GM21360 (cell line): ENCODE measurements around the gene MAP3K20.
"Not testable (repeated sequence)": the region's sequence is repeated elsewhere in the genome, so short reads cannot be mapped to it uniquely, and the experiment has no call there.

ENCODE experiments used
- ATAC-seq: cut with Tn5 transposase; IDR thresholded peaks from one replicate; pipeline ENCODE4 v1.9.1; 2021; ENCODE audit warnings: mild to moderate bottlenecking, moderate library complexity; ENCODE audit not compliant: unreplicated experiment

Gene MAP3K20

GRCh38 chr2:173193925-173194324 is 118.3 kb downstream of the MAP3K20 start:
- ATAC-seq: no peak

GRCh38 chr2:173195100-173195499 is 119.5 kb downstream of the MAP3K20 start:
- ATAC-seq: no peak

GRCh38 chr2:173196080-173196479 is 120.4 kb downstream of the MAP3K20 start:
- ATAC-seq: no peak

GRCh38 chr2:173196638-173197037 is 121.0 kb downstream of the MAP3K20 start:
- no peak for ATAC-seq

GRCh38 chr2:173198327-173198726 is 122.7 kb downstream of the MAP3K20 start:
- ATAC-seq: no peak

GRCh38 chr2:173199294-173199693 is 123.6 kb downstream of the MAP3K20 start:
- ATAC-seq: no peak

GRCh38 chr2:173202570-173202969 is 126.9 kb downstream of the MAP3K20 start:
- no peak for ATAC-seq

- ATAC-seq: no peak
Observed at GRCh38 chr2:173204316-173204715, 128.7 kb downstream of the MAP3K20 start.

- ATAC-seq: no peak
Observed at GRCh38 chr2:173205375-173205774, 129.7 kb downstream of the MAP3K20 start.

- not testable (repeated sequence) for ATAC-seq
Observed at GRCh38 chr2:173207124-173207523, 131.5 kb downstream of the MAP3K20 start.

GRCh38 chr2:173210270-173211196 is 134.9 kb downstream of the MAP3K20 start:
- ATAC-seq: no peak

- no peak for ATAC-seq
Observed at GRCh38 chr2:173213181-173213580, 137.5 kb downstream of the MAP3K20 start.

GRCh38 chr2:173214213-173214612 is 138.6 kb downstream of the MAP3K20 start:
- ATAC-seq: no peak

- ATAC-seq: no peak
Observed at GRCh38 chr2:173215316-173215715, 139.7 kb downstream of the MAP3K20 start.

GRCh38 chr2:173216051-173216450 is 140.4 kb downstream of the MAP3K20 start:
- ATAC-seq: no peak

- ATAC-seq: no peak
Observed at GRCh38 chr2:173216668-173217067, 141.0 kb downstream of the MAP3K20 start.

- no peak for ATAC-seq
Observed at GRCh38 chr2:173217116-173217840, 141.6 kb downstream of the MAP3K20 start.

- ATAC-seq: no peak
Observed at GRCh38 chr2:173218326-173219056, 142.8 kb downstream of the MAP3K20 start.

- no peak for ATAC-seq
Observed at GRCh38 chr2:173221132-173221695, 145.6 kb downstream of the MAP3K20 start.

- no peak for ATAC-seq
Observed at GRCh38 chr2:173221937-173222594, 146.4 kb downstream of the MAP3K20 start.
